HUES6 (cell line): Measurements from ENCODE around the gene MLLT6.

Source experiments
- H3K27ac ChIP-seq: 2 replicates; pipeline ENCODE4 v1.7.0; 2013; ENCODE audit warnings: low read depth, mild to moderate bottlenecking, low read length, inconsistent platforms
- H3K27me3 ChIP-seq: 2 replicates; pipeline ENCODE4 v1.6.1; 2013; ENCODE audit warnings: low read length; ENCODE audit not compliant: control insufficient read depth, insufficient read depth
- H3K36me3 ChIP-seq: 2 replicates; pipeline ENCODE4 v1.6.1; 2013; ENCODE audit warnings: low read length; ENCODE audit not compliant: control insufficient read depth, insufficient read depth
- H3K4me1 ChIP-seq: 2 replicates; pipeline ENCODE4 v1.6.1; 2013; ENCODE audit warnings: low read length; ENCODE audit not compliant: control insufficient read depth, insufficient read depth
- H3K4me3 ChIP-seq: 2 replicates; pipeline ENCODE4 v1.5.1; 2013; ENCODE audit warnings: low read depth, low read length
- H3K9ac ChIP-seq: one replicate; pipeline ENCODE4 v1.6.1; 2013; ENCODE audit warnings: mild to moderate bottlenecking, low read length
- H3K9me3 ChIP-seq: 2 replicates; pipeline ENCODE4 v1.6.1; 2013; ENCODE audit warnings: low read depth, low read length; ENCODE audit not compliant: control insufficient read depth, insufficient read depth

The MLLT6 gene

DNA sequence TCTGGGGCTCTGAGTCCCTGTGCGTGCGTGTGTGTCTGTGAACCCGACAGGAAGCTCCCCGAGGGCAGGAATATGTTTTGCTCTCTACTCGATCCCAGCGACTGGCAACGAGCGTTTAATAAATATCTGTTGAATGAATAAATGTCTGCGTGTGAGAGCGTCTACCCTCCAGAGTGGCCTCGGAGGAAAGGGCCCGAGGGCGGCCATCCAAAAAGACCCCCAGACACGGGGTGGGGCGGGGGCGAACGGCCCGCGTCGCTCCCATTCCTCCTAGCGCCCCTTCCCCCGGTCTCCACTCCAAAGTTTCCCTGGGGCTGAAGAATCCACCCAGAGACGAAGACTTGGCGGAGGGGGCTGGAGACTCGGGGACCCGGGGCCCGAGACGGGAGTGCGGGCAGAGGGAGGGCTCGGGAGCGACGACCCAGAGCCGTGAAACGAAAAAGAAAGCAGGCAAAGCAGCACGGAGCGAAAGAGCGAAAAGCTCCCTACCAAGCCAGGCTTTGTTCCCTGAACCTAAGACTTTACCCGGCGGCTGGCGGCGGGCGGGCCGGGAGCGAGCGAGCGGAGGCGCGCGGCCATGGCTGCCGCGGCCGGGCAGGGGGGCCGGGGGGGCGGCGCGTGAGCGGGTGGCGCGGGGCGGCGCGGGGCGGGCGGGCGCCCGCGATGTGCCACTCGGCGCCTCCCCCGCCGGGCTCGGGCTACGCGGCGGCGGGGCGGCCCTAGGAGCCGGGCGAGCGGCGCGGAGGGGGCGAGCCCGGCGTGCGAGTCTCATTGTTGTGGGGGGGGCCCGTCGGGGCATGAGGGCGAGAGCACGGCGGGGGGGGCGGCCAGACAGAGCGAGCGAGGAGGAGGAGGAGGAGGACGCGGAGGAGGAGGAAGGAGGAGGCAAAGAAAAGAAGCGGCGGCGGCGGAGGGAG, at the start of gene MLLT6:
TSS of gene MLLT6 (plus strand) at position 668 of the 917 bp plus-strand sequence. CDS start 360 bp downstream, outside the sequence.
- H3K9ac ChIP-seq = peak within 1 kb of the TSS; percentile 88
- peaks cover 12% of the 10 kb centered on the region; the same call in 1 of the 2 replicates for H3K36me3 ChIP-seq
- H3K9me3 ChIP-seq = no peaks in the 10 kb centered on the region
- H3K27ac ChIP-seq = peak within 1 kb of the TSS; percentile 67; the same call in 1 of the 2 replicates
- peak within 1 kb of the TSS; percentile 79 for H3K4me3 ChIP-seq
- H3K27me3 ChIP-seq = peaks cover 62% of the 10 kb centered on the region
- peaks cover 44% of the 10 kb centered on the region for H3K4me1 ChIP-seq

DNA sequence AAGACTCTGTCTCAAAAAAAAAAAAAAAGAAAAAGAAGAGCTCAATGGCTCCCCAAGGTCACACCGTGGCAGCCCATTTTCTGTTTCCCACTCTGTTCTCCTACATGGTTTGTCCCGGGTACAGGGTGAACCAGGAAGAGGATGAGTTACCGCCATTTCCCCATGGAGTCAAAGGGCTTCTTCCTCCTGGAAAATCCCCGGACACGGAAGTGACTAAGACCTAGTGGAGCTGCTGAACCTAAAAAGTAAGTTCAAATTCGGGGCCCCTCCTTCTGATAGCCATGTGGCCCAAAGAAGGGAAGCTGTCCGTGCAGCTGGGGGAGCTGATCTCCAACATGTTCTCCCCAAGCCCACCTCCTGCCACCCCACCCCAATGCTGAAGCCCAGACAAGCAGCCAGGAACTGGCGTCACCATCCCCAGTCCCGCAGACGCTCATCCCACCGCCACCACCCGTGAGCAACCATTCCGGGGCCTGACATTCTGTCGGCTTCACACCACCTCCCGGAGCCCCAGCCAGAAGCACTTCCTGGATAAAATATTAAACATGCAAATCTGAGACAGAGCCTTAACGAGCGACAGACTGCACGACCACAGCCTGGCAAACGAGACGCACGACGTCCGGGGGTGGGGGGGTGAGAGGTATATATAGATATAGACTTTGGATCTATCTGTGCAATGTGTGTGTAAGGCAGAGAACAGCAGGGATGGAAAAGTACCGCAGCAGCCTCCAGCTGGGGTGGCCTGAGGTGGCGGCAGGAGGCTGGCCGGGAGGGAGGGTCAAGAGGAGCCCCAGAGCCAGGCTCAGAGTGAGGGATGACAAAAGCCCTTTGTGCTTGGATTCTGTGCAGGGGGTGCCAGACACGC, 47.9 kb upstream of the MLLT6 start:
- Histone ChIP-seq H3K9ac (no peak overlapping the region), H3K36me3 (no peaks in the 10 kb centered on the region), H3K4me1 (peaks cover 26% of the 10 kb centered on the region; the same call in 1 of the 2 replicates), H3K4me3 (no peak overlapping the region), H3K9me3 (no peaks in the 10 kb centered on the region), H3K27ac (no peak overlapping the region), H3K27me3 (0 out of 2 replicates have a peak, but pooled peaks cover 2% of the 10 kb centered on the region)

DNA sequence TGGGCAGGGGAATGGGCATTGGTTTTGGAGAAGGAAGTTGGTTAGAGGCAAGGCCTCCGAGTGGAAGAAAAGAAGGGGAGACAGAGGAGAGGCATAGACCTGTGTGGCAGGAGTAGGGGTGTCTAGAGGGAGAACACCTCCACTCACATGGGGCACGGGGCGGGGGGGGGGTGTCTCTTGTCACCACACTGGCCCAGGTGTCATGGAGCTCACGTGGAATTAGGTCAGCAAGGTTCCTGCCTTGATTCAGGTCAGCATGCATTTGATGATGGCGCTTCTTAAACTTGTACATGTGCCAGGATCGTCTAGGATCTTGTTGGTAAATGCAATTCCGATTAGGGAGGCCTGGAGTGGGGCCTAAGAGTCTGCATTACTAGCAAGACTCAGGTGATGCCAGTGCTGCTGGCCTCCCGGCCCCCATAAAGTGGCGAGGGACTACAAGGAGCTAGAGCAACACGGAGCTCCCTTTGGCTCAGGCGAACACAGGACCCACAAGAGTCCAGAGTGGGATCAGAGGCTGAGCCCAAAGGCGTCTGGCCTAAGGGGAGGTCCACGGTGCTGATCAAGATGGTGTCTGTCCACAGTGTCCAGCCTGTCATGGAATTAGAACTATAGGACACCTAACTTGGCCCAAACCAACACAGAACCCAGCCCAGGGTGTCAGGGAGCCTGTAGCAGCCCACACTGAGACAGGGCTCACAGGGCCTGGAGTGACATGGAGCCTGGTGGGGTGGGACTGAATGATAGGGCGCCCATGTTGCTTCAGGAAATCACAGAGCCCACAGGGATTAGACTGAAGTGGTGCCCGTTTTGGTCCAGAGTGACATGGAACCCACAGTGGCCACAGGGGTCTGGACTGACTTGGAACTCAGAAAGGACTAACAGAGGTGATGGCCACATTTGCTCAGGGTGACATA, 47.0 kb upstream of the MLLT6 start:
- no peak overlapping the region for H3K9ac ChIP-seq
- H3K36me3 ChIP-seq = no peaks in the 10 kb centered on the region
- H3K27me3 ChIP-seq = 0 out of 2 replicates have a peak, but pooled peaks cover 2% of the 10 kb centered on the region
- H3K4me1 ChIP-seq = peaks cover 26% of the 10 kb centered on the region; the same call in 1 of the 2 replicates
- no peaks in the 10 kb centered on the region for H3K9me3 ChIP-seq
- no peak overlapping the region for H3K4me3 ChIP-seq
- no peak overlapping the region for H3K27ac ChIP-seq

DNA sequence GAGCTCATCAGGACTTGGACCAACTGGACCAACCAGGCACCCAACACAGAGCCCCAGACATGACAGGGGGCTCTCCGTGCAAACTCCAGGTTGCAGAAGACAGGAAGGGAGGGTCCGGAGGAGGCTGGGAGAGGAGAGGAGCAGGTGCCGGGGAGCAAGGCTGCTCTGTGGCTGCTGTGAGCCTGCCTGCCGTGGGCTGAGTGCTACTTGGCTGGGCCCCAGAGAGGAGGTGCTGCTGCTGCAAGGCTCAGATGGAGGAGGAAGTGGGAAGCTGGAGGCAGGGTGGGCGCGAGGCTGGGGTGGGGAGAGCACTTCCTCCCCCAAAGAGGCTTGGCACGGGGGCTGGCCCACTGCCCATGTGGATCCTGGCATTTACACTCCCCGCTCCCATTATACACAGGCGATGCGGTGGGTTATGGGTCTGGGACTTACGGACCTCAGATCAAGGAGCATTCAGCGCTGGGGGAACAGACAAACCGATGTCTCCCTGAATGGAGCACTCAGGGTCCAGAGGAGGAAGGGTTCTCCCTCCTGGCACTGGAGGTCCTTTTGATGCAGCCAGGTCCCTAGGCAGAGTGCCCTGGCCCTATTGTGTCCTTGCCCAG, 46.2 kb upstream of the MLLT6 start:
- no peaks in the 10 kb centered on the region for H3K9me3 ChIP-seq
- H3K36me3 ChIP-seq = no peaks in the 10 kb centered on the region
- peaks cover 32% of the 10 kb centered on the region for H3K4me1 ChIP-seq
- 0 out of 2 replicates have a peak, but pooled peaks cover 2% of the 10 kb centered on the region for H3K27me3 ChIP-seq
- no peak overlapping the region for H3K9ac ChIP-seq
- H3K27ac ChIP-seq = no peak overlapping the region
- H3K4me3 ChIP-seq = no peak overlapping the region

DNA sequence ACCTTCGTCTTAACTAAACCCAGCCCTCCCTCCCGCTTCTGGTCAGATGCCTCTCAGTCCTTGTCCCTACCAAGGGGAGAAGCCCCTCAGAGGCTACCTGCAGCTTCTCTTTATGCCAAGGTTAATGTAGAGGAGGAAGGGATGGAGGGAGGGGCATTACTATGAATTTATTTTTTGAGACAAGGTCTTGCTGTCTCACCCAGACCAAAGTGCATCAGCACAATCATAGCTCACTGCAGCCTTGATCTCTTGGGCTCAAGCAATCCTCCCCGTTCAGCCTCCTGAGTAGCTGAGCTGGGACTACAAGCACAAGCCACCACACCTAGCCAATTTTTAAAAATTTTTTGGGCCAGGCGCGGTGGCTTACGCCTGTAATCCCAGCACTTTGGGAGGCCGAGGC, 45.7 kb upstream of the MLLT6 start:
- H3K9me3 ChIP-seq = no peaks in the 10 kb centered on the region
- H3K4me1 ChIP-seq = peaks cover 27% of the 10 kb centered on the region
- H3K27me3 ChIP-seq = 0 out of 2 replicates have a peak, but pooled peaks cover 2% of the 10 kb centered on the region
- H3K36me3 ChIP-seq = no peaks in the 10 kb centered on the region
- H3K4me3 ChIP-seq = no peak overlapping the region
- no peak overlapping the region for H3K27ac ChIP-seq
- H3K9ac ChIP-seq = no peak overlapping the region

DNA sequence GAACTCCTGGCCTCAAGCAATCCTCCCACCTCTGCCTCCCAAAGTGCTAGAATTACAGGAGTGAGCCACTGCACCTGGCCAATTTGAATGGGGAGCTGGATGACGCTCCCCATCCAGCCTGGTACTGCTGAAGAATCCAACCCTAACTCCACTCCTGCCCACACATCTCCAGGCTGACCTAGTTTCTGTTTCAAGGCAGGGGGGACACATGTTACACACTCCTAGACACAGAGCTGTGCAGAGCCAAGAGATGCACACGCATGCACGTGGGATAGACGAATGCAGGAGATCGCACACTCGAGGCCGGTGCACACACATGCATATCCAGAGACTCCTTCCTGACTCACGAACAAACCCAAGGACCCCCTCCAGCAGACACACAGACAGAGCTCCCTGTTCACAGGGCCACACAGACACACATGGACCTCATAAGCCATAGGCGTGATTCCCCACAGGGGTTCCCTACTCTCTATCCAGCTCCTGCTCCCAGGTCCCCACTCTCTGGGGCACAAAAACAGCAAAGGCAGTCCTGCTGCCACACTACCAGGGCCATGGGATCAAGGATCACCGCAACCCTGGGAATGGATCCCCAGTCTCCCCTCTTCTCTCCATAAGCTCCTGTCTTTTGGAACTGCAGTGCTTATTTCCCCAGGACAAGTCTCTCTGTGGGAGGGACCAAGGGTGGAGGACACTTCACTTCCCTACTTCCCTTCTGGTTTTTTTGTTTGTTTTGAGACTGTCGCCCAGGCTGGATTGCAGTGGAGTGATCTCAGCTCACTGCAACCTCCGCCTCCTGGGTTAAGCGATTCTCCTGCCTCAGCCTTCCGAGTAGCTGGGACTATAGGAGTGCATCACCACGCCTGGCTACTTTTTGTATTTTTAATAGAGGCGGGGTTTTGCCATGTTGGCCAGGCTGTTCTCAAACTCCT, 44.7 kb upstream of the MLLT6 start:
- 0 out of 2 replicates have a peak, but pooled peaks cover 2% of the 10 kb centered on the region for H3K27me3 ChIP-seq
- H3K4me1 ChIP-seq = peaks cover 21% of the 10 kb centered on the region
- no peaks in the 10 kb centered on the region for H3K9me3 ChIP-seq
- no peaks in the 10 kb centered on the region for H3K36me3 ChIP-seq
- H3K9ac ChIP-seq = no peak overlapping the region
- H3K27ac ChIP-seq = no peak overlapping the region
- H3K4me3 ChIP-seq = no peak overlapping the region

DNA sequence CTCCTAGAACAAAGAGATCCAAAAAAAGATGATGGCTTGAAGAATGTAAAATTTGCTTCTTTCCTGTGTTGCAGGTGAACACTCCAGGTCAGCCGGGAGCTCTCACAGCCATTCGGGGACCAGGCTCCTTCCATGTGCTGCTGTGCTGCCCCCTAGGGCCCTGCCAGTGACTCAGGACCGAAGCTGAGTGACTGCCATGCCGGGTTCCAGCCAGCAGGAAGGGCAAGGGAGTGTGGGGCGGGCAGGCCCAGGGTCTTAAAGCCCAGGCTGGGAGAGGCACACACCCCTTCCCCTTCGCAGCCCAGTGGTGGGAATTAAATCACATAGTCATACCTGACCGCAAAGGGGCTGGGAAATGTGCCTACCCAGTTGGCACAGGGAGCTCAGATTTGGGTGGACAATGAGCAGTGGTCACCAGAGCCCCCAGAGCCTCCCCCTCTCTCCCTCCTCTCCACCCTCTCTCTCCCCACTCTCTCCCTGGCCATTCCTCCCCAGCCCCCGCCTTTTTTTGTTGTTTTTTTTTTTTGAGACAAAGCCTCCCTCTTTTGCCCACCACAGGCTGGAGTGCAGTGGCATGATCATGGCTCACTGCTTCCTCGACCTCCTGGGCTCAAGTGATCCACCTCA, 41.8 kb upstream of the MLLT6 start:
- Histone ChIP-seq H3K9me3 (no peaks in the 10 kb centered on the region), H3K4me3 (no peak overlapping the region), H3K4me1 (peaks cover 12% of the 10 kb centered on the region), H3K9ac (no peak overlapping the region), H3K27me3 (peaks cover 7% of the 10 kb centered on the region), H3K27ac (no peak overlapping the region), H3K36me3 (no peaks in the 10 kb centered on the region)

DNA sequence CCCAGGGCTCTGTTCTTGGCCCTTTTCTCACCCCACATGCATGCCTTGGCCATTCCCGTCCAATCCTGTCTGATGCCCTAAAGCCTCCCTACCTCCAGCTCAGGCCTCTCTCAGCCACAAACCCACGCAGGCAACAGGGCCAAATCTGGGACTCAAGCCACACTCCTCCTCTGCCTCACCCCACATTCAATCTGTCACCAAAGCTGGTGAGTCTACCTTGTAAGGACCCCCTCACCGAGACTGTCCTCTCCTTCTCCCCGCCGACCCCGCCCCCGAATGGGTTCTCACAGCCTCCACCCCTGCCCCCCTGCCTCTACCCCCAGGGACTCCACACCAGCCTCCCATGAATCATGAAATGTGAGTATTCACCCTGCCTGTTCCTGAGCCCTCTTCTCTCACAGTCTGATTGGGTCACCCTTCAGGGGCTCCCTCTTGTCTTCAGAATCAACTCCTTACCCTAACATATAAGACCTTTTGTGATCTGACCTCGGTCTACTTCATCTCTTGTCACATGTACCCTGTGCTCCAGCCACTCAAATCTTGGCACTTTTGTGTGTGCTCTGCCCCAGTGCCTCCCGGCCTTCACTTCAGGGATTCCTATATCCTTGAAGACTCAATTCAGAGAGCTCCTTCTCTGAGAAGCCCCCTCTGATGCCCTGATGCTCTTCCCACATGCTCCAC, 41.0 kb upstream of the MLLT6 start:
- Histone ChIP-seq H3K27ac (no peak overlapping the region), H3K9ac (no peak overlapping the region), H3K27me3 (peaks cover 15% of the 10 kb centered on the region), H3K4me3 (no peak overlapping the region), H3K36me3 (no peaks in the 10 kb centered on the region), H3K4me1 (peaks cover 10% of the 10 kb centered on the region), H3K9me3 (no peaks in the 10 kb centered on the region)
